ENCODE measurements around the gene ARIH1. TPM values are rescaled to one million over a fixed set of nuclear protein-coding genes. Genes with fewer than 3 reads are reported as not detected.
A peak's percentile ranks its signal among the peaks of the same experiment; 100 is the strongest.

ARIH1 gene
- total and polyA plus RNA-seq, 2 of the 4 experiments (the other 2 are of a cell fraction) = 24.0 to 41.2 TPM

GRCh38 chr15:72507402-72508092, 33.4 kb downstream of the ARIH1 start:
- H3K36me3 ChIP-seq (ENCODE audit: control insufficient read depth, insufficient read depth, low read length) = 0 out of 2 replicates have a peak, but pooled peaks cover 3% of the 10 kb centered on the region
- dilution Hi-C loops (cut with HindIII; ENCODE audit: low sequenced_read_pairs, unreplicated experiment) = no loop called here
- H3K14ac ChIP-seq (replicated peaks; ENCODE audit: low read depth, low read length) = no peak overlapping the region
- intact Hi-C loops (cut with micrococcal nuclease) = loop anchor here (5.0 kb wide), 1 partner anchor 50 kb away; no protein-coding TSS in a partner anchor
- H3K27me3 ChIP-seq (ENCODE audit: control insufficient read depth, insufficient read depth, low read length) = no peaks in the 10 kb centered on the region
- peak; percentile 65 for ATAC-seq (ENCODE audit: low read depth)
- H4K8ac ChIP-seq (ENCODE audit: low read depth in 2 of 2, low read length in 2 of 2) = no peak overlapping the region
- no peak overlapping the region for H3K56ac ChIP-seq (ENCODE audit: extremely low read depth, insufficient read depth, low read length)
- no TSS peak for BruUV-seq (replicated peaks)
- H2AK9ac ChIP-seq (replicated peaks; ENCODE audit: low read depth, low read length, poor library complexity) = no peak overlapping the region
- no peak overlapping the region for H3K27ac ChIP-seq (ENCODE audit: insufficient read depth, low read length)
- no CpG with 5 or more reads among the region's 1 CpG for WGBS, 2 experiments (ENCODE audit: extremely low coverage in 2 of 2, insufficient read length in 1 of 2)
- CTCF ChIA-PET = interaction anchor here (0.8 to 1.1 kb wide), 2 partner anchors 9 to 214 kb away, joined by 3 read pairs; no protein-coding TSS in a partner anchor
- H3K9me1 ChIP-seq (ENCODE audit: insufficient read depth, low read length) = peaks cover 6% of the 10 kb centered on the region
- no peak overlapping the region for H4K5ac ChIP-seq (ENCODE audit: low read depth, low read length)
- no peak overlapping the region for H4K91ac ChIP-seq (ENCODE audit: insufficient read depth, low read depth, low read length)
- H3K9ac ChIP-seq (ENCODE audit: low read depth, low read length) = no peak overlapping the region
- no peak overlapping the region for H2AK5ac ChIP-seq (ENCODE audit: low read depth, low read length)
- no peak overlapping the region for H3K4ac ChIP-seq (ENCODE audit: low read depth, low read length)
- no peak overlapping the region for H3K23ac ChIP-seq (ENCODE audit: low read depth, low read length)
- no peak overlapping the region for H3K4me2 ChIP-seq (ENCODE audit: low read depth, low read length)
- H2BK120ac ChIP-seq (ENCODE audit: low read depth, low read length) = no peak overlapping the region
- peaks cover 29 to 65% of the 10 kb centered on the region in 2 experiments for H3K79me1 ChIP-seq (ENCODE audit: low read depth in 1 of 2, low read length in 2 of 2)
- no peak overlapping the region for H2AFZ ChIP-seq (replicated peaks; ENCODE audit: low read length, poor library complexity)
- H2BK15ac ChIP-seq (ENCODE audit: low read depth, low read length) = no peak overlapping the region
- peak; percentile 44 for DNase-seq
- H3K18ac ChIP-seq (ENCODE audit: low read depth, low read length) = no peak overlapping the region
- H4K20me1 ChIP-seq (ENCODE audit: insufficient read depth, low read length) = peaks cover 79% of the 10 kb centered on the region
- no peak overlapping the region for H3K4me3 ChIP-seq (ENCODE audit: insufficient read depth, low read depth, low read length)
- TF ChIP-seq MAZ (IDR thresholded peaks at IDR 0.05; ENCODE audit: borderline replicate concordance, low read depth, low read length) (no peak), NFE2L2 (IDR thresholded peaks at IDR 0.05; ENCODE audit: low read depth, low read length) (no peak)
- no peaks in the 10 kb centered on the region for H3K4me1 ChIP-seq (ENCODE audit: control insufficient read depth, insufficient read depth, low read length)
- no peak overlapping the region for H2BK20ac ChIP-seq (ENCODE audit: low read depth, low read length)
- in situ Hi-C loops (cut with MboI; ENCODE audit: low sequenced_read_pairs) = no loop called here
- POLR2A ChIA-PET (ENCODE audit: unreplicated experiment) = no interaction called here
- no peaks in the 10 kb centered on the region for H3K9me3 ChIP-seq (ENCODE audit: control insufficient read depth, insufficient read depth, low read length)
- no peak overlapping the region for H2BK5ac ChIP-seq (ENCODE audit: low read depth, low read length, poor library complexity, severe bottlenecking)

All from IMR-90 (cell line).